H9 (cell line): ENCODE data around the gene IGFBP7. TPM values are rescaled to one million over a fixed set of nuclear protein-coding genes. Genes with fewer than 3 reads are reported as not detected.

Experiments
- DNase-seq: peaks from one replicate; pipeline ENCODE4 v3.0.0-alpha.2; 2017
- H2AFZ ChIP-seq: one replicate; pipeline ENCODE4 v1.6.1; 2013; ENCODE audit warnings: mild to moderate bottlenecking, low read length, control low read depth, moderate library complexity
- H2AK5ac ChIP-seq: 2 replicates; pipeline ENCODE4 v1.6.1; 2013; ENCODE audit warnings: low read length, control low read depth, mixed read lengths; ENCODE audit not compliant: insufficient read length
- H2BK120ac ChIP-seq: one replicate; pipeline ENCODE4 v1.6.1; 2013; ENCODE audit warnings: low read depth, mild to moderate bottlenecking, low read length, control low read depth, inconsistent platforms; ENCODE audit not compliant: poor library complexity, severe bottlenecking
- H2BK12ac ChIP-seq: 2 replicates; pipeline ENCODE4 v1.6.1; 2013; ENCODE audit warnings: low read length, control low read depth, mixed read lengths, low read depth; ENCODE audit not compliant: insufficient read length
- H2BK15ac ChIP-seq: 2 replicates; pipeline ENCODE4 v1.6.1; 2013; ENCODE audit warnings: low read depth, low read length, control low read depth
- H2BK20ac ChIP-seq: one replicate; pipeline ENCODE4 v1.6.1; 2013; ENCODE audit warnings: low read depth, mild to moderate bottlenecking, low read length, control low read depth, inconsistent platforms; ENCODE audit not compliant: poor library complexity, severe bottlenecking
- H2BK5ac ChIP-seq: 2 replicates; pipeline ENCODE4 v1.6.1; 2013; ENCODE audit warnings: low read length, control low read depth, mixed read lengths; ENCODE audit not compliant: insufficient read length
- H3K14ac ChIP-seq: 2 replicates; pipeline ENCODE4 v1.6.1; 2013; ENCODE audit warnings: low read length, control low read depth; ENCODE audit not compliant: insufficient read depth
- H3K18ac ChIP-seq: 2 replicates; pipeline ENCODE4 v1.6.1; 2013; ENCODE audit warnings: low read depth, mild to moderate bottlenecking, mixed read lengths, low read length, control low read depth; ENCODE audit not compliant: insufficient read length
- H3K23ac ChIP-seq: 2 replicates; pipeline ENCODE4 v1.6.1; 2013; ENCODE audit warnings: low read length, control low read depth, mixed read lengths, low read depth; ENCODE audit not compliant: insufficient read length
- H3K23me2 ChIP-seq: 2 replicates; pipeline ENCODE4 v1.6.1; 2013; ENCODE audit warnings: low read depth, mild to moderate bottlenecking, mixed read lengths, low read length, control low read depth; ENCODE audit not compliant: insufficient read length, poor library complexity, severe bottlenecking
- H3K27ac ChIP-seq: 2 replicates; pipeline ENCODE4 v1.5.1; 2013; ENCODE audit warnings: low read length, control low read depth, mixed read lengths, low read depth; ENCODE audit not compliant: insufficient read length
- H3K27me3 ChIP-seq: 2 replicates; pipeline ENCODE4 v1.6.1; 2013; ENCODE audit warnings: low read length, control low read depth, inconsistent platforms; ENCODE audit not compliant: insufficient read depth
- H3K4ac ChIP-seq: 2 replicates; pipeline ENCODE4 v1.6.1; 2013; ENCODE audit warnings: low read depth, mild to moderate bottlenecking, control low read depth, inconsistent platforms, low read length, moderate library complexity
- H3K4me1 ChIP-seq: 2 replicates; pipeline ENCODE4 v1.6.1; 2013; ENCODE audit warnings: low read length, control low read depth, inconsistent platforms; ENCODE audit not compliant: insufficient read depth
- H3K4me2 ChIP-seq: 2 replicates; pipeline ENCODE4 v1.6.1; 2013; ENCODE audit warnings: low read length, control low read depth, mixed read lengths; ENCODE audit not compliant: insufficient read length, insufficient read depth
- H3K56ac ChIP-seq: 2 replicates; pipeline ENCODE4 v1.6.1; 2013; ENCODE audit warnings: low read depth, mild to moderate bottlenecking, mixed read lengths, low read length, control low read depth; ENCODE audit not compliant: insufficient read length
- H3K79me1 ChIP-seq: 2 replicates; pipeline ENCODE4 v1.6.1; 2013; ENCODE audit warnings: low read depth, mild to moderate bottlenecking, moderate library complexity, low read length, control low read depth, inconsistent platforms; ENCODE audit not compliant: insufficient read depth, poor library complexity, severe bottlenecking
- H3K79me2 ChIP-seq: 2 replicates; pipeline ENCODE4 v1.6.1; 2013; ENCODE audit warnings: low read length, control low read depth, inconsistent platforms; ENCODE audit not compliant: insufficient read depth
- H3K9ac ChIP-seq: 2 replicates; pipeline ENCODE4 v1.6.1; 2013; ENCODE audit warnings: low read length, control low read depth, mixed read lengths; ENCODE audit not compliant: insufficient read length; ENCODE audit errors: extremely low read depth
- H3K9me3 ChIP-seq: one replicate; pipeline ENCODE4 v1.6.1; 2013; ENCODE audit warnings: low read depth, low read length, inconsistent platforms; ENCODE audit not compliant: control insufficient read depth
- H3T11ph ChIP-seq: one replicate; pipeline ENCODE4 v1.6.1; 2013; ENCODE audit warnings: mild to moderate bottlenecking, low read length, control low read depth, inconsistent platforms
- H4K20me1 ChIP-seq: one replicate; pipeline ENCODE4 v1.6.1; 2013; ENCODE audit not compliant: control insufficient read depth, insufficient read length, insufficient read depth
- H4K5ac ChIP-seq: 2 replicates; pipeline ENCODE4 v1.6.1; 2013; ENCODE audit warnings: low read depth, mild to moderate bottlenecking, mixed read lengths, low read length, control low read depth; ENCODE audit not compliant: insufficient read length
- H4K8ac ChIP-seq: replicated peaks from 2 replicates; pipeline ENCODE4 v1.6.1; 2013; ENCODE audit warnings: low read length, control low read depth, mixed read lengths, low read depth; ENCODE audit not compliant: insufficient read length
- H4K91ac ChIP-seq: 2 replicates; pipeline ENCODE4 v1.6.1; 2013; ENCODE audit warnings: low read depth, mild to moderate bottlenecking, moderate library complexity, mixed read lengths, low read length, control low read depth; ENCODE audit not compliant: insufficient read length
- H3K27ac Mint-ChIP-seq, 3 experiments: 2 replicates in 2 of 3; 3 replicates in 1 of 3; pipeline ENCODE4 v1.8.0; 2020 to 2021; ENCODE audit warnings: mixed read lengths in 3 of 3, mild to moderate bottlenecking in 1 of 3, moderate library complexity in 1 of 3
- H3K27me3 Mint-ChIP-seq: 2 replicates; pipeline ENCODE4 v1.8.0; 2021; ENCODE audit warnings: low read depth, mild to moderate bottlenecking, moderate library complexity, mixed read lengths
- H3K36me3 Mint-ChIP-seq, 3 experiments: 2 replicates in 2 of 3; 3 replicates in 1 of 3; pipeline ENCODE4 v1.8.0; 2020 to 2021; ENCODE audit warnings: low read depth in 3 of 3, mixed read lengths in 3 of 3; ENCODE audit not compliant: insufficient read depth in 1 of 3
- H3K4me1 Mint-ChIP-seq, 2 experiments: 2 replicates each; pipeline ENCODE4 v1.8.0; 2020; ENCODE audit warnings: mixed read lengths in 2 of 2
- H3K4me3 Mint-ChIP-seq, 2 experiments: 2 replicates in 1 of 2; 3 replicates in 1 of 2; pipeline ENCODE4 v1.8.0; 2020 to 2021; ENCODE audit warnings: mild to moderate bottlenecking in 2 of 2, mixed read lengths in 2 of 2, moderate library complexity in 1 of 2
- H3K9me3 Mint-ChIP-seq, 2 experiments: 2 replicates in 1 of 2; 3 replicates in 1 of 2; pipeline ENCODE4 v1.8.0; 2020; ENCODE audit warnings: mild to moderate bottlenecking in 2 of 2, mixed read lengths in 2 of 2, moderate library complexity in 1 of 2
- CTCF ChIP-seq: fragments of 200-600 bp; sonication (generic); conservative IDR thresholded peaks from 3 replicates; pipeline ENCODE4 v1.8.0; 2021; ENCODE audit warnings: antibody characterized with exemption, mild to moderate bottlenecking
- whole genome bisulfite sequencing: extraction: QIAGEN DNeasy Blood & Tissue Kit; methylation state at CpG from one replicate; pipeline ENCODE4 v1.1.7; 2013; ENCODE audit warnings: missing lambda C conversion rate, low lambda C conversion rate, mixed read lengths; ENCODE audit not compliant: insufficient read length; ENCODE audit errors: extremely low coverage; 5-methylcytosine and 5-hydroxymethylcytosine counted together
- total RNA-seq: library from RNA; stranded (reverse); gene quantifications from 2 replicates; pipeline ENCODE4 v1.2.1, GENCODE V29; 2021

Gene IGFBP7
- total RNA-seq, 1 experiment from 2014 or later, result 0.37 TPM

GRCh38 chr4:56999751-57000150 lies 110.4 kb downstream of the IGFBP7 start:
- Histone ChIP-seq H3K27me3 (no peaks in the 10 kb centered on the region), H2AFZ (no peak overlapping the region), H3K56ac (no peak overlapping the region), H3K4me1 (no peaks in the 10 kb centered on the region), H3K79me1 (peaks cover 6% of the 10 kb centered on the region), H3K18ac (no peak overlapping the region), H2BK15ac (no peak overlapping the region), H3K27ac (no peak overlapping the region), H2BK5ac (no peak overlapping the region), H3K79me2 (no peaks in the 10 kb centered on the region), H3K4me2 (no peak overlapping the region), H3K14ac (no peak overlapping the region), H4K20me1 (no peaks in the 10 kb centered on the region), H4K91ac (no peak overlapping the region), H4K8ac (no peak overlapping the region), H2AK5ac (no peak overlapping the region), H3K23ac (no peak overlapping the region), H2BK20ac (no peak overlapping the region), H2BK120ac (no peak overlapping the region), H4K5ac (no peak overlapping the region), H2BK12ac (no peak overlapping the region), H3K9ac (no peak overlapping the region), H3K4ac (no peak overlapping the region), H3K9me3 (no peaks in the 10 kb centered on the region), H3T11ph (no peak overlapping the region), H3K23me2 (no peaks in the 10 kb centered on the region)
- no CpG with 5 or more reads among the region's 1 CpG for WGBS
- H3K4me1 Mint-ChIP-seq, result no peaks in the 10 kb centered on the region
- H3K9me3 Mint-ChIP-seq, result no peaks in the 10 kb centered on the region
- peaks cover 28 to 75% (median 69%) of the 10 kb centered on the region in 3 experiments for H3K36me3 Mint-ChIP-seq
- no peak overlapping the region for H3K27ac Mint-ChIP-seq
- no peak for TF ChIP-seq CTCF
- no peak for DNase-seq
- H3K27me3 Mint-ChIP-seq, result no peaks in the 10 kb centered on the region
- no peak overlapping the region for H3K4me3 Mint-ChIP-seq
